GM18517 (cell line): ENCODE measurements around the gene CFAP119.

Experiments used
- ATAC-seq: cut with Tn5 transposase; IDR thresholded peaks from one replicate; pipeline ENCODE4 v1.9.1; 2021; ENCODE audit warnings: mild to moderate bottlenecking, moderate library complexity; ENCODE audit not compliant: unreplicated experiment

Gene CFAP119

DNA sequence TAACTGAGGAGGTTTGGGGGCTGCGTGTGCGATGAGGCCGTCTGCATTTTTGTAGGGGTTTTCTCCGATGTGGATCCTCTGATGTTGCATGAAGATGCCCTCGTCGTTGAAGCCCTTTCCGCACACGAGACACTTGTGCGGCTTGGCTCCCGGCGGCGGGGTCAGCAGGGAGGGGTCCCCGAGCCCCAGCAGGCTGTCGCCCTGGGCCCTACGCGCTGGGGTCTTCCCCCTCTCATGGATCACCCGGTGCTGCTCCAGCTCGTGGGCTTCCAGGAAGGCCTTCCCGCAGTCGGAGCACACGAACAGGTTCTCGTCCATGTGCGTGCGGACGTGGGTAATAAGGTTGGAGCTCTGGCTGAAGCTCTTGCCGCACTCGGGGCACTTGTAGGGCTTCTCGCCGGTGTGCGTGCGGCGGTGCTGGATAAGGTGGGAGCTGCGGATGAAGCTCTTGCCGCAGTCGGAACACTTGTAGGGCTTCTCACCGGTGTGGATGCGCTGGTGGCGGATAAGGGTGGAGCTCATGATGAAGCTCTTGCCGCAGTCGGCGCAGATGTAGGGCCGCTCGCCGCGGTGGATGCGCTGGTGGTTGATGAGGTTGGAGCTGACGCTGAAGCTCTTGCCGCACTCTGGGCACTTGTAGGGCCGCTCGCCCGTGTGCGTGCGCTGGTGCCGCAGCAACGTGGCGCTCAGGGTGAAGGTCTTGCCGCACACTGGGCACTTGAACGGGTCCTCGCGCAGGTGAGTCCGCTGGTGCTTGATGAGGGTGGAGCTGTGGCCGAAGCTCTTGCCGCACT, 20.8 kb upstream of the CFAP119 start:
- ATAC-seq, result no peak

GRCh38 chr16:30780549-30780948, 18.7 kb upstream of the CFAP119 start:
- no peak for ATAC-seq

DNA sequence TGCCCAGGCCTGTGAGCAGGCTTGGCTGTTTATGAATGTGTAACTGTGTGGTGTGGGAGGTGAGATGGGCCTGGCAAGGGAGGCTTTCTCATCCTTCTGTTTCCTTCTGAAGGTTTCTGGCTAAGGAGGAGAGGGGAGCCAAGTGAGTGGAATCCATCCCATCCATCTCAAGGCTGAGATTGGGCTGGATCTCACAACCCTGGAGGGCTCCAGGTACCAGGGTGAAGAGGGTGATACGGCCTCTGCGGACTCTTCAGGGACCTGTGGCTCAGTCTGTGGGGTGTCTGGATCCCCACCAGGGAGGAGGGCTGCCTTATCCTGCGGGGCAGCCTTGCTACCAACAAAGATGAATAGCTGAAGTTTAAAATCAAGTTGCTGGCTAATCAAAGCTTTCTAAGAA, 18.2 kb upstream of the CFAP119 start:
- no peak for ATAC-seq

DNA sequence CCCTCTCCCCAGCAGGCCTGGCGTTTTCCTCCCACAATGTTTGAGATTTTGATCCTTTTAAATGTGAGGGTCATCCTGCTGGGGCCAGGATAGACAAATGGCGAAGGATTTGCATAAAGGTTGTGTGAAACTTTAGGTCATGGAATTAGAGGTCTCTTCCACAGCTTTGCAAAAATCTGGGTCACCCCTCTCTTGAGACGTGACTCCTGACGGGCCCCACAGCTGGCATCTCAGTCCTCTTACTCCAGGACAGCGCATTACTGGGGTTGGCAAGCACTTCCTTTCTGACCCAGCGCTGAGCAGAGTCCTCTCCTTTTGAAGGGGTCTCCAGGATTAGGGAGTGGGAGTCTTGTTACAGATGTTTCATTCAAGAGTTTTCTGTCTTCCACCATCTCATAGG, 17.7 kb upstream of the CFAP119 start:
- no peak for ATAC-seq

GRCh38 chr16:30778549-30779244, 16.8 kb upstream of the CFAP119 start:
- ATAC-seq, result no peak

GRCh38 chr16:30777591-30778297, 15.9 kb upstream of the CFAP119 start:
- no peak for ATAC-seq

DNA sequence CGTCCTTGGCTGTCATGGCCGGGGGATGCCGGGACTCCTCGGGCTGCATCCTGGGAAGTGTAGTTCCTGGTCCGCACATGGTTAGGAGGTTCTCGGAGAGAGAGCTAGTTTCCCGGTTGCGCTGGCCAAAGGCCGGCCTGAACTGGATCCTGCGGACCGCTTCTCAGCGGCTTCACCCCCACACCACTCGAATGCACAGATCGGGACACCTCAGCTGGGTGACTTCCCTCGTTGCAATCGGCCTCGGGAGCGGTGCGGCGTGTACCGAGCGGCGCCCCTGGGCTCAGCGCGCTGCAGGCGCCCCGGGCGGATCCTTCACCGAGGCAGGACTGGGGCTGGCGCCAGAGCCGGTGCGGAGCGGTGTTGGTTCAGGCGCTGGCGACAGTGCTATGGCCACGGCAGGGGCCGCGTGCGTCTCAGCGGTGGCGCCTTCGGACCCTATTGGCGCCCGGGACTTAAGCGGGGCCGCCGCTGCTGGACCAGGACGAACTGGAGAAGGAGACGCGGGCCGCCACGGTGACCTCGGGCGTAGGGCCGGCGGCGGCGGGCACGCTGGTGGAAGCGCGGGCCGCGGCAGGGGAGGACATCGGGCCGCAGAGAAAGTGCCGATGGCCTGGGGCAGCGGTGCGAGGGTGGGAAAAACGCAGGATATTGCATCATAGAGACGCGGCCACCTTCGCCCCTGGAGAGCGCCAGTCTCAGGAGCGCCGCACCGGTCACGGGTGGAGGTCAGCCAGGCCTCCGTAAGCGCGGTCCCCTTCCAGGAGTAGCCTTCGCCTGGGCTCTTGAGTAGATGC, 13.7 kb upstream of the CFAP119 start:
- no peak for ATAC-seq

DNA sequence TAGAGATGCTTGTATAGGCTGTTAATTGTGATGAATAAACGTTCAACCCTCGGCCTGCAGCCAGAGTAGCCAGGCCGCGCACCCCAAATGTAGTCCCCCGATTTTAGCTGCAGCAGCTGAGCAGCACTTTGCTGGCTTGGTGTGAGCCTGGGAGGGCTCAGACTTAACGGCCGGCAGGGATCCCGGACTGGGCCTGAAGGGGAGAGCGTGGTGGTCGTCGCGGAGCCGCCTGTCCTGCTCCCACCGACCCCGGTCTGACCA, 13.2 kb upstream of the CFAP119 start:
- no peak for ATAC-seq

- no peak for ATAC-seq
These were observed 12.7 kb upstream of the CFAP119 start for GRCh38 chr16:30774367-30775130.

GRCh38 chr16:30773826-30774225, 12.0 kb upstream of the CFAP119 start:
- no peak for ATAC-seq

DNA sequence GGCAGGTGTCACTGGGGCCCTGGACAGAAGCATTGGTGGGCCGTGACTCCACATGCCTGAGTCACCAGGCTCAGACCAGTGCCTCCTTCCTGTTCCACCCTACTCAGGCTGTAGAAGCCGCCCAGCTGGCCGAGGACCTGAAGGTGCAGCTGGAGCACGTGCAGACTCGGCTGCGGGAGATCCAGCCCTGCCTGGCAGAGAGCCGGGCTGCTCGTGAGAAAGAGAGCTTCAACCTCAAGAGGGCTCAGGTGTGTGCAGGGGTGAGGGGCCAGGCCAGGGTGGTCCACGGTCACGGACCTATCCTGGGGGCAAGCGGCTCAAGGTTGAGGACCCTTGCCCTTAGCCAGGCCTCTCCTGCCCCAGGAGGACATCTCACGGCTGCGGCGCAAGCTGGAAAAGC, 9.9 kb upstream of the CFAP119 start:
- ATAC-seq, result no peak

- ATAC-seq, result no peak
These were observed 7.7 kb upstream of the CFAP119 start for GRCh38 chr16:30769379-30770089.

DNA sequence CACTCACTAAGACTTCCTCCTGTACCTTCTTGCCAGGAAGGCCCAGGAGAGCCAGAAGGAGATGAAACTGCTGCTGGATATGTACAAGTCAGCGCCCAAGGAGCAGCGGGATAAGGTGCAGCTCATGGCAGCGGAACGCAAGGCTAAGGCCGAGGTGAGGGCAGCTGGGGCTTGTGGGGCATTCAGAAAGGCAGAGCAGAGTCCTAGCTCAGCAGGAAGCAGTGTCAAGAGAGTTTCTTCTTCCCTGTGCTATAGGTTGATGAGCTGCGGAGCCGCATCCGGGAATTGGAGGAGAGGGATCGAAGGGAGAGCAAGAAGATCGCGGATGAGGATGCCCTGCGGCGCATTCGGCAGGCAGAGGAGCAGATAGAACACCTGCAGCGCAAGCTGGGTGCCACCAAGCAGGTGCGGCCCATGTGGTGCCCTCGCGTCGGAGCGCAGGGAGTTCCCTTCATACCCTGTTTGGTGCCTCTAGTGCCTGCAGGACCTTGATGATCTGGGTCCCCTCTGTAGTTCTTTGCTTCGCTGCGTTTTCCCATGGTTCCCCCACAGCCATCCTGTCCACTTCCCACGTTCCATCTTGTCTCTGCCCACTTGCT, 6.8 kb upstream of the CFAP119 start:
- ATAC-seq, result no peak

- no peak for ATAC-seq
These were observed 6.1 kb upstream of the CFAP119 start for GRCh38 chr16:30767767-30768465.

- no peak for ATAC-seq
These were observed 5.0 kb upstream of the CFAP119 start for GRCh38 chr16:30766933-30767284.

- ATAC-seq, result no peak
These were observed 4.5 kb upstream of the CFAP119 start for GRCh38 chr16:30766206-30766932.

GRCh38 chr16:30764816-30765465, 3.1 kb upstream of the CFAP119 start:
- no peak for ATAC-seq

DNA sequence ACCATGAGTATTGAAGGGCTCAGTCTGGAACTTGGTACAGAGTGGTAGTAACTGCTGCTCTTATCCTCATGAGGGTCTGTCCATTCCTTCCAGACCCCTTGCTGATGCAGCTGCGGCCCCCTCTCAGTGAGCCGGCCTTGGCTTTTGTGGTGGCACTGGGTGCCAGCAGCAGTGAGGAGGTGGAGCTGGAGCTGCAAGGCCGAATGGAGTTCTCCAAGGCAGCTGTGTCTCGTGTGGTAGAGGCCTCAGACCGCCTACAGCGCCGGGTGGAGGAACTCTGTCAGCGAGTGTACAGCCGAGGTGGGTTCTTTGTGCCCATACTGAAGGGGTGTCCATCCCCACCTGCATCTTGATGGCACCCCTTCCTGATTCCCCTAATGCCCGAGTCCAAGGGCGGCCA, 2.2 kb upstream of the CFAP119 start:
- ATAC-seq, result no peak
